Brain microvascular endothelial cell (primary cell): Measurements from ENCODE around the gene C12orf57.

Experiments used
- DNase-seq: peaks from one replicate; pipeline ENCODE4 v3.0.0-alpha.2; 2020
- H3K27ac ChIP-seq: fragments of 250-450 bp; sonication (Bioruptor Pico); 2 replicates; pipeline ENCODE4 v1.5.1; 2020; ENCODE audit warnings: mild to moderate bottlenecking, moderate library complexity
- H3K27me3 ChIP-seq: fragments of 250-450 bp; sonication (Bioruptor Pico); replicated peaks from 2 replicates; pipeline ENCODE4 v1.5.1; 2020; ENCODE audit warnings: mild to moderate bottlenecking
- H3K36me3 ChIP-seq: fragments of 250-450 bp; sonication (Bioruptor Pico); replicated peaks from 2 replicates; pipeline ENCODE4 v1.5.1; 2020; ENCODE audit warnings: mild to moderate bottlenecking
- H3K4me3 ChIP-seq: 2 replicates; pipeline ENCODE4 v1.5.1; 2011; ENCODE audit warnings: low read depth, mild to moderate bottlenecking, control low read depth, low read length, moderate library complexity
- in situ Hi-C: cut with HindIII; loops from 2 replicates; pipeline ENCODE4 v1.10.0; 2017; ENCODE audit warnings: low sequenced_read_pairs, low pct_ligation_motif_present
- TF ChIP-seq, protein P1 (sequence below): IDR thresholded peaks from 2 replicates; pipeline ENCODE4 v1.5.1; 2011; ENCODE audit warnings: low read depth, mild to moderate bottlenecking, moderate library complexity, low read length, control low read depth, inconsistent platforms; ENCODE audit errors: missing control alignments

C12orf57 gene

DNA sequence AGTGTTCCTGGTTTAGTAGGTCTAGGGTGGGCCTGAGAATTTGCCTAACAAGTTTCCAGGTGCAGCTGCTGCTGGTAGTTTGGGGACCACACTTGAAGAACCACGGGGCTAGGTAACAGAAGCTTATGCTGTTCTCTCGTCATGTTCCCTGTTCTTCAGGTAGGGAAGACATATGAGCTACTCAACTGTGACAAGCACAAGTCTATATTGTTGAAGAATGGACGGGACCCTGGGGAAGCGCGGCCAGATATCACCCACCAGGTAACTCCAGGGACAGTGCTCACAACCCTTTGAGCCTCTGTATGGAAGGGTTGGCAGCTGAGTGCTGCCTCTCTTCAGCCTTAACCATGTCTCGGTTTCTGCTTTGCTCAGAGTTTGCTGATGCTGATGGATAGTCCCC lies 30.4 kb downstream of the C12orf57 start:
- no peak overlapping the region for H3K4me3 ChIP-seq
- no peak overlapping the region for H3K27ac ChIP-seq
- in situ Hi-C loops, result no loop called here
- H3K27me3 ChIP-seq, result no peaks in the 10 kb centered on the region
- DNase-seq, result no peak
- peaks cover 43% of the 10 kb centered on the region for H3K36me3 ChIP-seq
- TF ChIP-seq, protein P1, sequence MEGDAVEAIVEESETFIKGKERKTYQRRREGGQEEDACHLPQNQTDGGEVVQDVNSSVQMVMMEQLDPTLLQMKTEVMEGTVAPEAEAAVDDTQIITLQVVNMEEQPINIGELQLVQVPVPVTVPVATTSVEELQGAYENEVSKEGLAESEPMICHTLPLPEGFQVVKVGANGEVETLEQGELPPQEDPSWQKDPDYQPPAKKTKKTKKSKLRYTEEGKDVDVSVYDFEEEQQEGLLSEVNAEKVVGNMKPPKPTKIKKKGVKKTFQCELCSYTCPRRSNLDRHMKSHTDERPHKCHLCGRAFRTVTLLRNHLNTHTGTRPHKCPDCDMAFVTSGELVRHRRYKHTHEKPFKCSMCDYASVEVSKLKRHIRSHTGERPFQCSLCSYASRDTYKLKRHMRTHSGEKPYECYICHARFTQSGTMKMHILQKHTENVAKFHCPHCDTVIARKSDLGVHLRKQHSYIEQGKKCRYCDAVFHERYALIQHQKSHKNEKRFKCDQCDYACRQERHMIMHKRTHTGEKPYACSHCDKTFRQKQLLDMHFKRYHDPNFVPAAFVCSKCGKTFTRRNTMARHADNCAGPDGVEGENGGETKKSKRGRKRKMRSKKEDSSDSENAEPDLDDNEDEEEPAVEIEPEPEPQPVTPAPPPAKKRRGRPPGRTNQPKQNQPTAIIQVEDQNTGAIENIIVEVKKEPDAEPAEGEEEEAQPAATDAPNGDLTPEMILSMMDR, result no peak

DNA sequence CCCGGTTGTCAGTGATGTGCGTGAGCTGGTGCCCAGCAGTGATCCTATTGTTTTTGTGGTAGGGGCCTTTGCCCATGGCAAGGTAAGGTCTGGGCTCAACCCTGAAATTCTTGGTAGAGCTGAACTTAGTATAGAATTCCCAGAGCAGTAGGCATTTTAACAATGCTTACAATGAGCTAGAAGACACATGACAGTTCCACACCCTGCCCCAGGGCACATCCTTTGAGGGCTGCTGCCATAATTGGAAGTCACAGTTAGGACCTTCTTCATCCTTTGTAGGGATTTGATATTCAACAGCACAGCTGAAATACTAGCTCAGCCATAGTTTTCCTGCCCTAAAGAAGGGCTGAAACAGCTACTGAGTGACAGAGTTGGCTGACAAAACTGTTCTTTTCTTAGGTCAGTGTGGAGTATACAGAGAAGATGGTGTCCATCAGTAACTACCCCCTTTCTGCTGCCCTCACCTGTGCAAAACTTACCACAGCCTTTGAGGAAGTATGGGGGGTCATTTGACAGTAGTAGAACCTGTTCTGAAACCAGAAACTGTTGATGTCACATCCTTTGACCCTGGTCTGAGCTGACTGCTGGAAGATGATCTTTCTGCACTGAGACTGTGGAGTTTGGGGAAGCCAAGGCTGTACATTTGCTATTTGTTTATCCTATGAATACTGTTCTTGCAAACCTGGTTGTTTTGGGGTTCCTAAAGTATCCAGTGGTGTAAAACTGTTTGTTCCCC lies 31.6 kb downstream of the C12orf57 start:
- in situ Hi-C loops, result no loop called here
- peaks cover 48% of the 10 kb centered on the region for H3K36me3 ChIP-seq
- H3K27me3 ChIP-seq, result no peaks in the 10 kb centered on the region
- TF ChIP-seq, protein P1, result no peak
- H3K27ac ChIP-seq, result no peak overlapping the region
- H3K4me3 ChIP-seq, result no peak overlapping the region
- DNase-seq, result no peak

DNA sequence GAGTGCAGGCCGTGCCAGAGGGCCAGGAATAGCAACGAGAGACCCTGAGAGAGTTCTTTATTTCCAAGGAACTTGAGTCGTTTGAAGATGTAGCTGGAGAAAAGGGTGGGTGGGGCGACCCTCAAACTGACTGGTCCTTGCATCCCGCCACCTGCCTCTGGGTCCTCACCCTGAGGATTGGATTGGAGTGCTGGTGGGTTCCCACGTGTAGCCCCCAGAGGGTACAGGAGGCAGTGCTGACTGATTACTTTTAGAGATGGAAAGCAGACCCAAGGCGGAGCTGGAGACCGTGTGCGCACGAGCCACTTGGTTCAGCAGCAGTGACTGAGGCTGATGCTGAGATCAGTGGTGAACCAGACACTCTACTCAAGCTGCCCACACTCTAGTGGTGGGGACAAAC lies 33.8 kb downstream of the C12orf57 start:
- no peak overlapping the region for H3K4me3 ChIP-seq
- H3K27me3 ChIP-seq, result no peaks in the 10 kb centered on the region
- no peak overlapping the region for H3K27ac ChIP-seq
- H3K36me3 ChIP-seq, result peaks cover 53% of the 10 kb centered on the region
- TF ChIP-seq, protein P1, result no peak
- no peak for DNase-seq
- in situ Hi-C loops, result no loop called here

DNA sequence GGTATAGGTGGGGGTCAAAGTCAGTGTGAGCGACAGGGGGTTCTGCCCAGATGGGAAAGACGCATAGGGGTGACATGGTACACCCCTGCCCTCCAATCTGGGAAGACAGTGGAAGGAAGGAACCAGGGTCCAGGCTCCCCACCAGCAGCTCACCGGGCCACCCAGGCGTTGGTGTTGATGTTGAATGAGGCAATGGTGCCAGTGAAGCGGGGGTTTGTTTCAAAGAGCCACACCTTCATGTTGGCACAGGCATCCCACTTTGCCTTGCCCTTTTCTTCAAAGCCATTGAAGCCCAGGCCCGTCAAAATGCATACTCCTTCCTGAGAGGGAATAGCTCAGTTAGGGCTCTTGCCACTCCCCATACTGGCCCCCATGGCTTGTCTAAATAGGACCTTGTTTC lies 34.4 kb downstream of the C12orf57 start:
- H3K4me3 ChIP-seq, result no peak overlapping the region
- TF ChIP-seq, protein P1, result no peak
- no peak for DNase-seq
- peaks cover 53% of the 10 kb centered on the region for H3K36me3 ChIP-seq
- H3K27me3 ChIP-seq, result no peaks in the 10 kb centered on the region
- in situ Hi-C loops, result no loop called here
- H3K27ac ChIP-seq, result no peak overlapping the region

DNA sequence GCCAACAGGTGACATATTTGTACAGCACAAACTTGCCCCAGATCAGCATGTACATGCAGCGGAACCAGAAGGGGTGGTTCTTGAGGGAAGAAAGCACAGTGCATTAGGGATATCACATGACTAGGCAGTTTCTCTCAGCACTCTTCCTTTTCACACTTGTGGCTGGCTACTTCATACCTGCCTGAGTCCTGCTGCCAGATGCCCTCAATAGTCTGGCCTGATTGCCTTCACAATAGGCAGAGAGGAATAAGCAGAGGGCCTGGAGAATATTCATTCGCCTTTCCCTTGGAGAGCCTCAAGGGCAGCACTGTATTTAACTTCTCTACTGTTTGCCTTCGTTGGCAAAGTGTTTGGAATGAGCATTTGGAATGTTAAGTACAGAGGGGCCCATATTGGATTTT lies 34.8 kb downstream of the C12orf57 start:
- no peak for DNase-seq
- H3K27me3 ChIP-seq, result no peaks in the 10 kb centered on the region
- in situ Hi-C loops, result no loop called here
- no peak overlapping the region for H3K4me3 ChIP-seq
- peaks cover 53% of the 10 kb centered on the region for H3K36me3 ChIP-seq
- no peak overlapping the region for H3K27ac ChIP-seq
- TF ChIP-seq, protein P1, result no peak

DNA sequence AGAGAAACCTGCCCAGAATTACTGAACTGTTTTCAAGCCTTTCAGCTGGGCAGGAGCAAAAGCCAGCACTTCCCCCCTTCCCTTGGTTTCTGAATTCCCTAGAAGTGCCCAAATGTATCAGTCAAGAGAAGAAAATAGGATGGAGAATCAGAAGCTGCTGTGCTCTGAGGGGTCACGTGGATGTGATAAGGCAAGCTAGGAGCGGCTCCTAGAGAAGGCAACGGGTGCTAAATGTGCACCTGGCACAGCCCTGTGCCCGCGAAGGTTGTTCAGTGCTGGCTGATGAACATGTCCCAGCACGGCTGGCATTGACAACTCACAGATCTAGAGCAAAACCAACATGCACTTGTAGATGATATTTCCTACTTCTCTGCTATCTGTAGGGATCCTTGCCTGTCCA lies 35.2 kb downstream of the C12orf57 start:
- peaks cover 53% of the 10 kb centered on the region for H3K36me3 ChIP-seq
- H3K4me3 ChIP-seq, result no peak overlapping the region
- TF ChIP-seq, protein P1, result no peak
- no peak for DNase-seq
- in situ Hi-C loops, result no loop called here
- no peak overlapping the region for H3K27ac ChIP-seq
- H3K27me3 ChIP-seq, result no peaks in the 10 kb centered on the region
